ENCODE measurements around the gene GPR45.

DNA sequence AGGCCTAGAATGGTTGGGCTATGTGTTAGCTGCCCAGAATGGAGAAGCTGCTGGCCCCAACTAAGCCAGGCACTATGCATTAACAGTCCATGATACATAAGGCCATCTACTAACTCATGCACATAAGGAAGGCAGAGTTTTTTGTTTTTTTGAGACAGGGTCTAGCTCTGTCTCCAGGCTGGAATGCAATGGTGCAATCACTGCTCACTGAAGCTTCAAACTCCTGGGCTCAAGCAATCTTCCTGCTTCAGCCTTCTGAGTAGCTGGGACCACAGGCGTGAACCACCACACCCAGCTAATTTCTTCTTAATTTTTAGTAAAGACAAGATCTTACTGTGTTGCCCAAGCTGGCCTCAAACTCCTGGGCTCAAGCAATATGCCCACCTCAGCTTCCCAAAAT lies 37.6 kb downstream of the GPR45 start:
- TF ChIP-seq CTCF (IDR thresholded peaks at IDR 0.05; ENCODE audit: borderline replicate concordance, extremely low read depth, low read length, poor library complexity, severe bottlenecking) (no peak), EZH2 (IDR thresholded peaks at IDR 0.05; ENCODE audit: borderline replicate concordance, low read depth, low read length, severe bottlenecking) (no peak)
